Activated T-helper 1 cell treated with anti-CD3 and anti-CD28 coated beads, Interleukin-12 subunit alpha, Interleukin-12 subunit beta, Interleukin-2, Interleukin-4 antibody, amounts not matched to agents 30 ng/mL and 10 ng/mL and 1 ng/mL, durations not matched to agents 14 hours and 24 hours and 36 hours (primary cell): ENCODE data around the gene ATP1A4. TPM values are rescaled to one million over a fixed set of nuclear protein-coding genes. Genes with fewer than 3 reads are reported as not detected.
"Not testable (repeated sequence)": the region's sequence is repeated elsewhere in the genome, so short reads cannot be mapped to it uniquely, and the experiment has no call there.

Experiments used
- DNase-seq: peaks from one replicate; pipeline ENCODE4 v3.0.0; 2021; ENCODE audit warnings: low spot score
- H3K27ac Mint-ChIP-seq: one replicate; pipeline ENCODE4 v1.8.0; 2021; ENCODE audit warnings: mild to moderate bottlenecking, mixed read lengths
- H3K27me3 Mint-ChIP-seq: one replicate; pipeline ENCODE4 v1.8.0; 2022; ENCODE audit warnings: mild to moderate bottlenecking, moderate library complexity, mixed read lengths; ENCODE audit not compliant: insufficient read depth
- H3K36me3 Mint-ChIP-seq: one replicate; pipeline ENCODE4 v1.8.0; 2021; ENCODE audit warnings: low read depth, mixed read lengths
- H3K4me1 Mint-ChIP-seq: one replicate; pipeline ENCODE4 v1.8.0; 2021; ENCODE audit warnings: low read depth, mixed read lengths
- H3K4me3 Mint-ChIP-seq: one replicate; pipeline ENCODE4 v1.8.0; 2021; ENCODE audit warnings: mild to moderate bottlenecking, moderate library complexity, mixed read lengths
- H3K9me3 Mint-ChIP-seq: one replicate; pipeline ENCODE4 v1.8.0; 2021; ENCODE audit warnings: mixed read lengths
- intact Hi-C: fragments of 100-400 bp; cut with micrococcal nuclease; formaldehyde crosslinking; loops from one replicate; pipeline ENCODE4 v1.15.1; 2024
- total RNA-seq: library from RNA; stranded (reverse); gene quantifications from 2 replicates; pipeline ENCODE4 v1.2.3, GENCODE V29; 2022

The ATP1A4 gene
- not detected in 2 replicates for total RNA-seq

GRCh38 chr1:160151303-160151702 is at the start of gene ATP1A4:
TSS of gene ATP1A4 (plus strand) at chr1:160151603. CDS start at chr1:160152041, 438 bp downstream.
- Mint-ChIP-seq H3K27me3 (peaks cover 14% of the 10 kb centered on the region), H3K4me1 (no peaks in the 10 kb centered on the region), H3K9me3 (no peaks in the 10 kb centered on the region), H3K27ac (no peak within 1 kb of the TSS), H3K4me3 (no peak within 1 kb of the TSS), H3K36me3 (no peaks in the 10 kb centered on the region)
- DNase-seq: no peak
- intact Hi-C loops: no loop called here

GRCh38 chr1:160101717-160102522 is 49.5 kb upstream of the ATP1A4 start:
- Mint-ChIP-seq H3K4me1 (peaks cover 28% of the 10 kb centered on the region), H3K4me3 (no peak overlapping the region), H3K36me3 (no peaks in the 10 kb centered on the region), H3K27me3 (peaks cover 5% of the 10 kb centered on the region), H3K9me3 (no peaks in the 10 kb centered on the region), H3K27ac (no peak overlapping the region)
- intact Hi-C loops: loop anchor here (1.0 kb wide), 6 partner anchors 7 to 274 kb away; no protein-coding TSS in a partner anchor
- DNase-seq: no peak

- Mint-ChIP-seq H3K9me3 (no peaks in the 10 kb centered on the region), H3K4me3 (no peak overlapping the region), H3K27me3 (peaks cover 7% of the 10 kb centered on the region), H3K36me3 (no peaks in the 10 kb centered on the region), H3K27ac (no peak overlapping the region), H3K4me1 (peaks cover 21% of the 10 kb centered on the region)
- no peak for DNase-seq
- intact Hi-C loops: no loop called here
These were observed 47.6 kb upstream of the ATP1A4 start for GRCh38 chr1:160103658-160104408.

- DNase-seq: no peak
- Mint-ChIP-seq H3K4me1 (peaks cover 20% of the 10 kb centered on the region), H3K27ac (no peak overlapping the region), H3K9me3 (no peaks in the 10 kb centered on the region), H3K27me3 (peaks cover 7% of the 10 kb centered on the region), H3K36me3 (no peaks in the 10 kb centered on the region), H3K4me3 (no peak overlapping the region)
- intact Hi-C loops: no loop called here
These were observed 46.9 kb upstream of the ATP1A4 start for GRCh38 chr1:160104486-160104885.

GRCh38 chr1:160105155-160105554 is 46.2 kb upstream of the ATP1A4 start:
- DNase-seq: no peak
- Mint-ChIP-seq H3K27me3 (peaks cover 7% of the 10 kb centered on the region), H3K27ac (no peak overlapping the region), H3K9me3 (no peaks in the 10 kb centered on the region), H3K4me3 (no peak overlapping the region), H3K4me1 (peaks cover 17% of the 10 kb centered on the region), H3K36me3 (no peaks in the 10 kb centered on the region)
- intact Hi-C loops: no loop called here

DNA sequence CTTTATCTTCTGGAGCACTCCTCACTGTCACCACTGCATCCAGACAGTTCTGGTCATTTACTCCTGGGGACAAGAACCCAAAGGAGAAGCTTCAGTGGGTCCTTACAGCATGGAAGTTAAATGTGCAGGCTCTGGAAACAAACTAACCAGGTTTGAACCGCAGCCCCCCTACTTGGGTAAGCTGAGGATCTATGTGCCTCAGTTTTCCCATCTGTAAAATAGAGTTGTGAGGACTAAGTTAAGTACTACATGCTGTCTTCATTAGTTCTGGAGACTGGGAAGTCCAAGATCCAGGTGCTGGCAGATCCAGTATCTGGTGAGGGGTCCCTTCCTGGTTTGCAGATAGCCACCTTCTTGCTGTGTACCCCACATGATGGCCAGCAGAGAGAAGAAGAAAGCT is 43.9 kb upstream of the ATP1A4 start:
- intact Hi-C loops: no loop called here
- H3K36me3 Mint-ChIP-seq: no peaks in the 10 kb centered on the region
- no peak for DNase-seq
- no peak overlapping the region for H3K27ac Mint-ChIP-seq
- no peaks in the 10 kb centered on the region for H3K9me3 Mint-ChIP-seq
- H3K4me3 Mint-ChIP-seq: no peak overlapping the region
- H3K4me1 Mint-ChIP-seq: peaks cover 7% of the 10 kb centered on the region
- H3K27me3 Mint-ChIP-seq: peaks cover 7% of the 10 kb centered on the region

DNA sequence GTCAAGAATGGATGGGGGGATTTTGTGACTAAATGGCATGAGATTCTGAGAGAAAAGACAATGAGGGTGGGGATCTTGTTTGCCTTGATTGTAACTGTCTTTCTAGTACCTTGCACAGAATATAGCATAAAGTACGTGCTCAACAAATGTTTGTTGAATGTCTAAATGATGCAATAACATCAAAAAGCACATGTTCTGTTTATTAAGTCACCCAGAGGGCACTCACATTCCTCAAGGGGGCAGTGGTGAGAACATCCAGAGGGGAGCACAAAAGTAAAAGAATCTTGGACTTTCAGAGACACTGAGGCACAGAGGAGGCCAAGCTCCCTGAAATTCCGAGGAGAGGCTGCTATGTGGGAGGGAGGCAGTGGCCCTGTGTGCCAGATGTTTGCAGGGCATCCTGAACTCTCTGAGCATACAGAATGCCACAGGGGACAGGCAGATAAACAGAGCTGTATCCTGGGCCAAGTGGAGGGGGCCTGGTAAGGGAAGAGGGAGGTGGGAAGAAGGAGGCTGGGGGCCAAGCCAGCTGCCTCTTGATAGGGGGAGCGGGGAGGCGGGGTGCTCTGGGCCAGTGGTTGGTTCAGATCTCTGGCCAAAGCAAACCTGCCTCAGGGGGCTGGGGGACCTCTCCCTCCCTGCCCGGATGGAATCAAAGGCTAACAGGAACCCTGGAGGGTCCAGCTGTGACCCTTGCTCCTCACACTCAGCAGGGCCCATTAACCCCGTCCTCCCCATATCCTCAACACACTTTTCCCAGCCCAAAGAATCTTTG is 42.3 kb upstream of the ATP1A4 start:
- Mint-ChIP-seq H3K4me1 (peaks cover 7% of the 10 kb centered on the region), H3K4me3 (no peak overlapping the region), H3K27me3 (peaks cover 2% of the 10 kb centered on the region), H3K36me3 (no peaks in the 10 kb centered on the region), H3K27ac (no peak overlapping the region), H3K9me3 (no peaks in the 10 kb centered on the region)
- intact Hi-C loops: loop anchor here (1.0 kb wide), 1 partner anchor 8 kb away; no protein-coding TSS in a partner anchor
- DNase-seq: no peak

GRCh38 chr1:160109686-160110085 is 41.7 kb upstream of the ATP1A4 start:
- Mint-ChIP-seq H3K4me3 (no peak overlapping the region), H3K27ac (no peak overlapping the region), H3K27me3 (peaks cover 4% of the 10 kb centered on the region), H3K9me3 (no peaks in the 10 kb centered on the region), H3K36me3 (no peaks in the 10 kb centered on the region), H3K4me1 (peaks cover 7% of the 10 kb centered on the region)
- no peak for DNase-seq
- intact Hi-C loops: loop anchor here (1.0 kb wide), 1 partner anchor 8 kb away; no protein-coding TSS in a partner anchor

DNA sequence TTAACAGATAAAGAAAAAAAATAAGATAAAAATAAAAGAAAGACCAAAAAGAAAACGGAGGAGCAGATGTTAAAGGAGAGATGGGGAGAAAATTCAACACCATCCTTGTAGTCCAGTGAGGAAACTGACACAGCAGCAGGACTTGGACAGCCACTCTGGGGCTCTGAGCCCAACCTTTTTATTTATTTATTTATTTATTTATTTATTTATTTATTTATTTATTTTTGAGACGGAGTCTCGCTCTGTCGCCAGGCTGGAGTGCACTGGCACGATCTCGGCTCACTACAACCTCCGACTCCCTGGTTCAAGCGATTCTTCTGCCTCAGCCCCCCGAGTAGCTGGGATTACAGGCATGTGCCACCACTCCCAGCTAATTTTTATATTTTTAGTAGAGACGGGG is 39.9 kb upstream of the ATP1A4 start:
- H3K4me3 Mint-ChIP-seq, intact Hi-C loops, H3K36me3 Mint-ChIP-seq, H3K27ac Mint-ChIP-seq, H3K27me3 Mint-ChIP-seq, H3K4me1 Mint-ChIP-seq, H3K9me3 Mint-ChIP-seq, DNase-seq: not testable (repeated sequence)

- no peaks in the 10 kb centered on the region for H3K36me3 Mint-ChIP-seq
- H3K9me3 Mint-ChIP-seq: no peaks in the 10 kb centered on the region
- intact Hi-C loops: no loop called here
- no peak overlapping the region for H3K4me3 Mint-ChIP-seq
- no peak for DNase-seq
- H3K27me3 Mint-ChIP-seq: peaks cover 7% of the 10 kb centered on the region
- peaks cover 7% of the 10 kb centered on the region for H3K4me1 Mint-ChIP-seq
- H3K27ac Mint-ChIP-seq: no peak overlapping the region
These were observed 39.0 kb upstream of the ATP1A4 start for GRCh38 chr1:160112357-160112756.

DNA sequence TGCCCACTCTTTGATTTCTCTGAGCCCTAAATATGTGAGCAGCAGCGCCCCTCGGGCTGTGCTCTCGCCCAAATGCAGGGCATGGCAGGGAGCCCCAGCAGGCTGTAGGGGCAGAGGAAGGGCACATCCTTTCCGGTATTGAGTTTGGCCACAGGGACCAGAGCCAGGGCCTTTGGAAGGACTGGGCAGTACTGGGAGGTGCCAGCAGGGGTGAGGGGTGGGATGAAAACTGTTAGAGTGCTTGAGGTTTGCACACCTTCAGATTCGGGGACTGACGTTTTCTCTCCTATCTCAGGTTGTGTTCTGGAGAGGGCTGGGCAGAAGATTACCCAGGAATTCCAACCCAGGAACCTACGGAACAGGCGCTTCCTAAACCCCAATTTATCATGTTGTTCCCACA is 38.0 kb upstream of the ATP1A4 start:
- no peaks in the 10 kb centered on the region for H3K9me3 Mint-ChIP-seq
- no peak overlapping the region for H3K27ac Mint-ChIP-seq
- intact Hi-C loops: no loop called here
- no peak for DNase-seq
- no peak overlapping the region for H3K4me3 Mint-ChIP-seq
- H3K4me1 Mint-ChIP-seq: peaks cover 7% of the 10 kb centered on the region
- no peaks in the 10 kb centered on the region for H3K36me3 Mint-ChIP-seq
- H3K27me3 Mint-ChIP-seq: peaks cover 10% of the 10 kb centered on the region

GRCh38 chr1:160114085-160114484 is 37.3 kb upstream of the ATP1A4 start:
- Mint-ChIP-seq H3K27ac (no peak overlapping the region), H3K9me3 (no peaks in the 10 kb centered on the region), H3K36me3 (no peaks in the 10 kb centered on the region), H3K4me1 (peaks cover 1% of the 10 kb centered on the region), H3K27me3 (peaks cover 14% of the 10 kb centered on the region), H3K4me3 (no peak overlapping the region)
- intact Hi-C loops: no loop called here
- no peak for DNase-seq
